NT2/D1 (cell line): Measurements from ENCODE around the gene EFCAB8.

Experiments used
- SUZ12 ChIP-seq: IDR thresholded peaks from 2 replicates; pipeline ENCODE4 v1.6.1; 2011; ENCODE audit not compliant: insufficient read length, insufficient read depth; ENCODE audit errors: extremely low read depth
- YY1 ChIP-seq: IDR thresholded peaks from 2 replicates; pipeline ENCODE4 v1.6.1; 2011; ENCODE audit not compliant: insufficient read length, insufficient read depth
- ZNF274 ChIP-seq: IDR thresholded peaks from 2 replicates; pipeline ENCODE4 v1.6.1; 2011; ENCODE audit warnings: mild to moderate bottlenecking, low read depth, low read length

- TF ChIP-seq ZNF274, result no peak
- no peak for TF ChIP-seq YY1
- TF ChIP-seq SUZ12, result no peak
These were observed 51.3 kb downstream of the EFCAB8 start for GRCh38 chr20:32909896-32910571.
